Activated T-cell treated with anti-CD3 and anti-CD28 coated beads for 48 hours (primary cell): ENCODE measurements around the gene VAPB.

Source experiments
- DNase-seq: peaks from one replicate; pipeline ENCODE4 v3.0.0-alpha.2; 2020; ENCODE audit warnings: low read depth

VAPB gene

DNA sequence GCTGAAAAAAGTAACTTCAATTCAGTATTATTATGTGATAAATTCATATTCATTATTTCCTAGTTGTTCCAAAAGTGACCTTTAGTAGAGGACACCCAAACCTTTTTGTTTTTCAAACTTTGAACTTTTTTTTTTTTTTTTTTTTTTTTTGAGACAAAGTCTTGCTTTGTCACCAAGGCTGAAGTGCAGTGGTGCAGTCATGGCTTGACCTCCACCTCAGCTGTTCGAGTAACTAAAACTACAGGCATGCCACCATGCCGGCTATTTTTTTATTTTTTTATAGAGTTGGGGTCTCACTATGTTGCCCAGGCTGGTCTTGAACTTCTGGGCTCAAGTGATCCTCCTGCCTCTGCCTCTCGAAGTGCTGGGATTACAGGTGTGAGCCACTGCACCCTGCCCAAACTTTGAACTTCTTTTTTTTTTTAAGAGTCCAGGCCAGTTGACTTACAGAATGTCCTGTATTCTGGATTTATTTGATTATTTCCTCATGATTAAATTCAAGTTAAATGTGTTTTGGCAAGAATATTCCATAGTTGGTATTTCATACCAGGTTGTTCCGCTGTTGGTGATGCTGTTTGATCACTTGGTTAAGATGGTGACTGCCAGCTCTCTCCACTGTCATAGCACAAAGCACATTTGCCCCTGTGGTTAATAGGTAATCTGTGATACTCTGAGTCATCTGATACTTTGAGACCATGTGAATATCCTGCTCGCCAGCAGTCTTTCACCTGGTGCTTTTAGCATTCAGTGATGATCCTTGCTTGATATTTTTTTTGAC, 48.0 kb downstream of the VAPB start:
- DNase-seq, result no peak

GRCh38 chr20:58438970-58439808, 50.2 kb downstream of the VAPB start:
- no peak for DNase-seq

DNA sequence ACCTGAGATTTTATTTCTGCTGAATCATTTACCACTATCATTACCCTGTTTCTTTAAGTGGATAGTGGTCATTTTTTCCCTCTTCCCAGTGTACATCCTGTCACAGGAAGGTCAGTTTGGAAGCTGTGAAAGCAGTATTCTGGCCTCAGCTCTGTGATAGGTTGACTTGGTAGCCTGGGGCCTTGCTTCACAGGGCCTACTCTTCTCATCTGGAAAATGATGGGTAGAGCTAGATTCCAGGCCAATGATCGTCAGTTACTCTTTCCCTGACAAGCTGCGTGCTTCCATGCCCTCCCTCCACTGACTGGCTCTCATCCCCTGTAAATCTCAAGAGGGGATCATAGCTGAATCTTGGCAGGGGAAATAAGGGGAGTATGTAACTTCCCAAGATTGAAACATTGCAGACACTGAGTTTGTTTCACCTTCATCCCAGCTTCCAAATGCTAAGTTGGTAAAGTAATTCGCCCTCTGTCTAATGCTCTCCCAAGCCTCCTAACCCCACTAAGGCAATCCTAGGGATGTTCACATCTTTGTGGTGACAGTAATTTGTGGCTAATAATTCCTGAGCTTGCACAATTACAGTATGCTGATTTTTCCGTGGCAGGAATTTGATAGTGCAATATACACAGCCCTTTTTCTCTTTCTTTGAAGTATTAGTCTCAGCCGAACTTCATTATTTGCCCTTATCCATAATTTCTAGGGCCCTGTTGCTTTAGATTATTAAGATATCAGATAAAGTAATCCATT, 51.2 kb downstream of the VAPB start:
- DNase-seq, result no peak

- no peak for DNase-seq
Measured at GRCh38 chr20:58441723-58442122, 52.7 kb downstream of the VAPB start.

GRCh38 chr20:58444746-58445255, 55.8 kb downstream of the VAPB start:
- no peak for DNase-seq

DNA sequence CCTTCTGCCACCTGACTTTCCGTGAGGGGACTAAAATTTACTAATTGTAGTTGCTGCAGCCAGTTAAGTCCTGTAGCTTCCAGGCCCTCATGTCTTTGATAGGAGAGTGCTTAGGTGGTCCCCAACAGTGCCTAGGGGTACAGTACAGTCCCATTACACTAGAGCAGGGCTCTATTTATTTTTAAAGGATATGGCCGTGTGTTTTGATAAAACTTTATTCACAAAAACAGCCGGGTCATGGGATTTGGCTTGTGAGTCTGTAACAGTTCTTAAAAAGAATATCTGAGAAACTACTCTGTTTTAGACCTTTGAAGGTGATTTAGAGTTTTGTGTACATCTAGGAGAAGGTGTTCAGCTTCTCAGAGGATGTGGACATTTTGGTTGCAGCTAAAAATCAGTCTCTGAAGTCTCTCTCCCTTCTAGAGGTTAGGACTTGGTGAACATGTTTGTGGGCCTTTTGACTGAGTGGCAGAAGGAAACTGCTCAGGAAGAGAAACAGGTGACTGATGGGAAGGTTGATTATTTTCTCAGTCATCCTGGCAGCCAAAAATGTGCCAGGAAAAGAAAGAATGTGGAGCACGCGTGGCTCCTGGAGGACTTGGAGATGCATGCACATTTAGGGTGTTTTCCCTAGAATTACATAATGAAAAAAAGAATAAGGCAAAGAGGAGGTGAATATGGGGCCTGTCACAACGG, 57.4 kb downstream of the VAPB start:
- DNase-seq, result no peak

DNA sequence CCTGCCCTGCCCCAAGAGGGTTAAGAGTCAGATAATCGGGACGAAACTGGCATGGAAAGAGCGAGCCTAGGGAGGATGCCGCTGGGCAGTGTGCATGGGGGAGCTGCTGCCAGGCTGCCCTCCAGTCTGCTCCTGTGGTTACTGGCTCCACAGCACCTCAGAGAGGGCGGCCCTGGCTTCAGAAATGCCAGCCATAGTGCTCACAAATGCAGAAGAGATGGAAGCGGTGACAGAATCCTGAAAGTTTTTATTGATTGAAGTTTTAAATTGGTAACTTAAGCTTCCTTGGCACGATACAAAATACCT, 57.9 kb downstream of the VAPB start:
- DNase-seq, result no peak

DNA sequence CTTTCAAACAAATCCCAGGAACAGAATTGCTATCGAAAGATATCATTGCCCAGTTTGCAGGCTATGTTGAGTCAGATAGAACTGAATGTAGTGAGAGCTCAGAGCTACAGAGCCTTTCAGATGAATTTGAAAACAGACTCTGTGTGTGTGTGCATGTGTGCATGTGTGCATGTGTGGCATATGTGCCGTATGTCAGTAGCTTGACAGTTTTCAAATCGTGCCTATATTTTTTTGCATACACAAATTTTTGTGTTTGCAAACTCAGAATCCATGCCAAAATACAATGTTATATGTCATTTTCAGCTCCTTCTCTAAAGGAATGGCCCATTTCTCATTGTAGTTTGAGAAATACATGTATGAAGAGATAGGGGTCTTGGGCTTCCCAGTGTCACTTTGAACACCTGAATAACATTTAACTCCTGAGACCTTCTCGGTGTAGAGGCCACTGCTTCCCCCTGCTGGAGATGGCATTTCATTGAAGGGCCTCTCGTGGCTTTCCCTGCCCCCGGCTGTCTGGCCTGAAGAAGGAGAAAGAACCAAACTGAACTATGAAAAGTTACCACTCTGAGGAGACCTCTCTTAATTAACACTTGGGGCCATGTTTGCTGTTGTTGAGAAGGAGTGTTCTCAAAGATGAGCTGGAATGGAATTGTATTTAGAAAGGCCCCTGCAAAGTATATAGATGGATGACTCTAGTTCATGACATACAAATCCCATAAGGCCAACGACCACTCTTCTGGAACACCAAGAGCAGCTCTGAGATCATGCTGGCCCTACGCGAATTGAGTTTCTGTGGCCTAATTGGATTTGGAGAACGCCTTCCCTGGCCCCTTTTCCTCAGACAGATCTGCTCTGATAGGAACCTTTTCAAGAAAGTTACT, 58.7 kb downstream of the VAPB start:
- DNase-seq, result peak; percentile 25

DNA sequence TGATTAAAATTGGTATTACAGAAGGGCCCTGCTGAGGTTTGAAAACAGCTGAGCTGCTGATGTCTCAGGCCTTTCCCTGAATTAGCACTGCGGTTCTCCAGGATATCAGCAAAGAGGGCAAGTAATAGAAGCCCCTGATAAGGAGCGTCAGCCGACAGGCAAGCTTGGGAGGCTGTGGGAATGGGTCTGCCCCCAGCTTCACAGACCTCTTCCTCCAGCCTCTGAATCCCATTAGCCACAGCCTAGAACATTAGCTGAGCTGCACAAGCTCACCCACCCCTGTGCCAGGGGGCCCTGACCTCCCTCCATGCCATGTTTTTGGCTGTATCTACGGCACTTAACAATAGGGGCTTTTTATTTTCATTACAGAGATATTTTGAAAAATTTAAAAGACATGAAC, 59.9 kb downstream of the VAPB start:
- no peak for DNase-seq

GRCh38 chr20:58449681-58450221, 60.7 kb downstream of the VAPB start:
- no peak for DNase-seq

GRCh38 chr20:58450254-58450653, 61.2 kb downstream of the VAPB start:
- no peak for DNase-seq

- DNase-seq, result no peak
Measured at GRCh38 chr20:58452667-58453255, 63.7 kb downstream of the VAPB start.

- DNase-seq, result no peak
Measured at GRCh38 chr20:58453391-58453790, 64.4 kb downstream of the VAPB start.

GRCh38 chr20:58454460-58454859, 65.4 kb downstream of the VAPB start:
- no peak for DNase-seq

DNA sequence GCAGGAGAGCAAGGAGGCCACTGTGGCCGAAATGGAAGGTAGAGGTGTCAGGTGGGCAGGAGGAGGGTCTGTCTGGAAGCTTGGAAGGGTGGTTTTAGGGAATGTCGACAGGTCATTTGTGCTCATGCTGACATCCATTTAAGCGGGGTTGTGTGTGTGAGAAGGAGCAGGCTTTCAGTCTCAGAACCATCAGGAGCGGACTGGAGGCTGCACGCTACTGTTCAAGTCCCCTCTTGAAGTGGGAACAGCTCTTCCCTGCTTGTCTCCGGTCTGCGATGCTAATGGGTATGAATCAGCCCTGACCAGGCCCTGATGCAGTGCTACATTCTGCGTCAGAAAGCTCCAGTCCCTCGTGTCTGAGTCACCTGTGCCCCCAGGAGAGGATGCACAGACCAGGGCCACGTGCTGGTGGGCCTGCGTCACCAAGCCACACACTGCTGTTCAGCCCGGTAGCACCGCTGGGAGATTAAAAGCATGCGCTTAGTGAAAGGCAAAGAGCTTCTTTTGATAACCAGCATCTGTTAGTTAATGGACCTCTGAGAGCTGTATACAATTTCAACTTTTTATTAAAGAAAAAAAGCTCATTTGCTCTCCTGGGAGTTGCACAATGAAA, 68.2 kb downstream of the VAPB start:
- DNase-seq, result no peak

DNA sequence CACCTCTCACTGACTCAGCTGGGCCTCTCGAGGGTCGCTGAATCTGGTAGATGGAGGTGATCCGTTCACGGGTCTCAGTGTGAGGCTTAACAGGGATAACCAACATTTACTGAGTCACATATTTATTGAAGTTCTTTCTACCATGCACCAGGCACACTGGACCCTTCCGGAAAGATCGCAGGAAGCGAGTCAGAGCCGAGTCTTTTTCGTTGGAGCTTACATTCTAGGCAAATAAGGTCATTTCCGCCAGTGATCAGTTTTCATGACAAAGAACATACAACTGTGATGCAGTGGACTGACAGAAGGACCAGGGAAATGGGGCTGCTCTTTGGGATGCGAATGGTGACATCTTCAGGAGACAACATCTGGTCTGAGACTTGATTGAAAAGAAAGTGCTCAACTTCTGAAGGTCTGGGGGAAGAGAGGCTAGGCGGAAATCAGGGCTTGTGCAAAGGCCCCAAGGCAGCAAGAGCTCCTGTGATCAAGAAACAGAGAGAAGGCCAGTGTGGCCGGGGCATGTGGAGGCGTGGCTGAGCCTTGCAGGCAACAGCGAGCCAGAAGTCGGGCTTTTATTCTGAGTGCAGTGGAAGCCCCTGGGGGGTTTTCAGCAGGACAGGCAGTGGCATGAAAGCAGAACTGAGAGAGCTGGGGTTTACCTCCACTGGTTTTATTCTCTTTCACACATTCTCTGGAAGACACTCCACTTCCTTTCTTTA, 69.5 kb downstream of the VAPB start:
- no peak for DNase-seq

- DNase-seq, result no peak
Measured at GRCh38 chr20:58459058-58459750, 70.2 kb downstream of the VAPB start.

DNA sequence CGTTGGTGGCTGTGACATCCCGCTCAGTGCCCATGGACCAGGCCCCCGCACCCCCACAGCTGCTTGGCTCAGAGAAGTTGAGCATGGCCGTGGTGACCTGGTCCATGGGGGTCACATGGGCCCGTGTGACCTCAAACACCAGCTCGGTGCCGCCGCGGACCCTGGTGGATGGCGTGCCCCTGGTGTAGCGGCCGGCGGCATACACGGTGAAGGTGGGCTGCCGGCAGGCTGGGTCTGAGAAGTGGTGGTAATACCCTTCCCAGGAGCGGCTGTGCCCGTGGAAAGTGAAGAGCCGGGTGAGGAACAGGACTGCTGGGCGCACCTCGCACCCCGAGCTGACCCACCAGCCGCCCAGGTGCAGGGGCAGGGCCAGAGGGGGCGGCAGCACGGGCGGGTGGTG, 72.1 kb downstream of the VAPB start:
- DNase-seq, result no peak

DNA sequence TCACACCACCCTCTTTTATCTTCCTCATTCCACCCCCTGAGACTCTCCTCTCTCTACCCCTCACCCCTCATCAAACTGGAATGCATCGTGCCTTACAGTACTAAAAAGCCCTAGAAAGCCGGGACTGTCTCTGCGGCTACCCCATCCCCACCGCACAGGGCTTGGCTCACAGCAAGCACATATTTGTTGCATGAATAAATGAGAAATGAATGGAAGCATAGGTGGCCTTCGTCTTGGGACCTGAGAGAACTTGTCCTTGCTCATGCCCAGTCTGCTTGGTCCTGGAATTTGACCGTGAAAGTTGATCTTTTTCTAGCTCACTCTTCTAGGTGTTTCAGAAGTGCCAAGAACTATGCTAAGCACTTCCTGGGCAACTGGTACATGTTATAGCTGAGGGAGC, 72.9 kb downstream of the VAPB start:
- DNase-seq, result no peak
